Effector CD4-positive, alpha-beta T cell (primary cell): Measurements from ENCODE around the gene FLNC.

Experiments used
- DNase-seq: peaks from one replicate; pipeline ENCODE4 v3.0.0-alpha.2; 2020

FLNC gene

GRCh38 chr7:128833148-128833945 lies 3.1 kb downstream of the FLNC start:
- DNase-seq, result no peak

- no peak for DNase-seq
Observed at GRCh38 chr7:128833946-128834325, 3.7 kb downstream of the FLNC start.

GRCh38 chr7:128835231-128835751 lies 5.1 kb downstream of the FLNC start:
- no peak for DNase-seq

GRCh38 chr7:128835790-128836641 lies 5.8 kb downstream of the FLNC start:
- no peak for DNase-seq

- no peak for DNase-seq
Observed at GRCh38 chr7:128836729-128837348, 6.6 kb downstream of the FLNC start.

- DNase-seq, result no peak
Observed at GRCh38 chr7:128837521-128837921, 7.3 kb downstream of the FLNC start.

GRCh38 chr7:128838109-128838779 lies 8.0 kb downstream of the FLNC start:
- no peak for DNase-seq

- no peak for DNase-seq
Observed at GRCh38 chr7:128838981-128839731, 8.9 kb downstream of the FLNC start.

GRCh38 chr7:128839751-128840177 lies 9.6 kb downstream of the FLNC start:
- no peak for DNase-seq

- DNase-seq, result no peak
Observed at GRCh38 chr7:128840326-128841170, 10.3 kb downstream of the FLNC start.

- DNase-seq, result no peak
Observed at GRCh38 chr7:128841171-128841690, 11.0 kb downstream of the FLNC start.

GRCh38 chr7:128841921-128842673 lies 11.9 kb downstream of the FLNC start:
- peak; percentile 41 for DNase-seq

- DNase-seq, result no peak
Observed at GRCh38 chr7:128842674-128843641, 12.8 kb downstream of the FLNC start.

- DNase-seq, result no peak
Observed at GRCh38 chr7:128843938-128844621, 13.9 kb downstream of the FLNC start.

GRCh38 chr7:128844777-128845311 lies 14.6 kb downstream of the FLNC start:
- DNase-seq, result no peak

- DNase-seq, result no peak
Observed at GRCh38 chr7:128845475-128845874, 15.3 kb downstream of the FLNC start.

- no peak for DNase-seq
Observed at GRCh38 chr7:128845987-128846386, 15.8 kb downstream of the FLNC start.
